Hematopoietic multipotent progenitor cell (in vitro differentiated cells): ENCODE results near the gene KBTBD4. TPM values are rescaled to one million over a fixed set of nuclear protein-coding genes. Genes with fewer than 3 reads are reported as not detected.
A peak's percentile ranks its signal among the peaks of the same experiment; 100 is the strongest.

Source experiments
- DNase-seq, 3 donors: peaks; one replicate each; pipeline ENCODE4 v3.0.0-alpha.2; 2011 to 2015; ENCODE audit warnings: low read depth in 2 of 3, low spot score in 2 of 3
- total RNA-seq: library from RNA; depleted of rRNA; stranded (reverse); fragments of >200 nt; gene quantifications from one replicate; pipeline ENCODE4 v1.2.3, GENCODE V29; 2012

KBTBD4 gene
- total RNA-seq, 1 donor, result 33.1 TPM

GRCh38 chr11:47591764-47592163, 13.0 kb upstream of the KBTBD4 start:
- peak in 2 of 3 donors; percentile 52 to 83 for DNase-seq

GRCh38 chr11:47589977-47590861, 11.4 kb upstream of the KBTBD4 start:
- no peak for DNase-seq

GRCh38 chr11:47589584-47589976, 10.8 kb upstream of the KBTBD4 start:
- no peak for DNase-seq

- no peak for DNase-seq
These were observed 10.3 kb upstream of the KBTBD4 start for GRCh38 chr11:47589118-47589517.

GRCh38 chr11:47587723-47588326, 9.1 kb upstream of the KBTBD4 start:
- peak in 2 of 3 donors; percentile 71 to 83 for DNase-seq

GRCh38 chr11:47587039-47587716, 8.4 kb upstream of the KBTBD4 start:
- no peak for DNase-seq

- no peak for DNase-seq
These were observed 7.5 kb upstream of the KBTBD4 start, which contains the start of gene FAM180B for GRCh38 chr11:47586098-47586855. FAM180B (plus strand) TSS chr11:47586678; CDS start chr11:47586769, 91 bp downstream.

- no peak for DNase-seq
These were observed 5.1 kb upstream of the KBTBD4 start for GRCh38 chr11:47583844-47584243.

- DNase-seq, result no peak
These were observed 1.2 kb downstream of the KBTBD4 start for GRCh38 chr11:47577460-47578041.

GRCh38 chr11:47573321-47573720, 5.4 kb downstream of the KBTBD4 start:
- DNase-seq, result no peak

- DNase-seq, result no peak
These were observed 6.0 kb downstream of the KBTBD4 start for GRCh38 chr11:47572715-47573255.

- no peak for DNase-seq
These were observed 6.9 kb downstream of the KBTBD4 start for GRCh38 chr11:47571895-47572294.

GRCh38 chr11:47571357-47571729, 7.4 kb downstream of the KBTBD4 start:
- no peak for DNase-seq

GRCh38 chr11:47570651-47571356, 8.0 kb downstream of the KBTBD4 start:
- no peak for DNase-seq

- no peak for DNase-seq
These were observed 9.1 kb downstream of the KBTBD4 start for GRCh38 chr11:47569646-47570045.

GRCh38 chr11:47566149-47566698, 12.5 kb downstream of the KBTBD4 start:
- peak in 1 of 3 donors; percentile 25 for DNase-seq

- DNase-seq, result peak in 2 of 3 donors; percentile 68 to 76
These were observed 13.2 kb downstream of the KBTBD4 start, which contains the start of gene PTPMT1 for GRCh38 chr11:47565340-47566148. PTPMT1 (plus strand) TSS chr11:47565599; CDS start chr11:47565623, 24 bp downstream.

GRCh38 chr11:47564933-47565339, 13.8 kb downstream of the KBTBD4 start:
- no peak for DNase-seq
